ENCODE measurements around the gene ARHGAP21.
"Not testable (repeated sequence)": the region's sequence is repeated elsewhere in the genome, so short reads cannot be mapped to it uniquely, and the experiment has no call there.

The ARHGAP21 gene

DNA sequence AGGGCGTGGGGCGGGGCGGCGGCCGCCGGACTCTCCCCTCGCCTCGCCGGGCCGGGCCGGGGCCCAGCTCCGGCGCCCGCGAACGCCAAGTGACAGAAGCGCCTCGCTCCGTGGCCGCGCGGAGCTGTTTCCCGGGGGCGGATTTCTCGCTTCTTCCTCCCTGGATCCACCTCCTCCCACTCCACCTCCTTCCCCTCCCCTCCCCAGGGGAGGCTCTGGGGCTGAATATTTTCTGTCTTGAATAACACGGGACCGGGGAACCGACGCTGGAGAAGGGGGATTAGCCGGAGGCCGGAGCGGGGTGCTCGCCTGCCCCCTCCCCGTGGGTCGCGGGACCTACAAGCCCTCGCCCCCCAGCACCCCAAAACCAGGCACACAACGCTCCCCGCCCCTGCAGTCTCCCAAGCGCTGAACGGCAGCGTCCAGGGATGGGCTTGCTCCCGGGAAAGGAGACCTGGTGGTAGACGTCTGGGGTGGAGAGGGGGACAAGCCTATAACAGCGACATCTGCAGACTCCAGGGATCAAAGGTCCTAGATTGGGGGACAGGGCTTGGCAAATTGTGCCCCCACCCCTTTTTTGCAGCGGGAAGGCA lies at the start of gene ARHGAP21:
ARHGAP21 (minus strand) TSS at position 100 of the 593 bp plus-strand sequence. CDS start 1,988 bp downstream, outside the sequence.
- DNase-seq (ENCODE audit: low read depth in 3 of 3) = peak in 1 of 3 donors; percentile 19

DNA sequence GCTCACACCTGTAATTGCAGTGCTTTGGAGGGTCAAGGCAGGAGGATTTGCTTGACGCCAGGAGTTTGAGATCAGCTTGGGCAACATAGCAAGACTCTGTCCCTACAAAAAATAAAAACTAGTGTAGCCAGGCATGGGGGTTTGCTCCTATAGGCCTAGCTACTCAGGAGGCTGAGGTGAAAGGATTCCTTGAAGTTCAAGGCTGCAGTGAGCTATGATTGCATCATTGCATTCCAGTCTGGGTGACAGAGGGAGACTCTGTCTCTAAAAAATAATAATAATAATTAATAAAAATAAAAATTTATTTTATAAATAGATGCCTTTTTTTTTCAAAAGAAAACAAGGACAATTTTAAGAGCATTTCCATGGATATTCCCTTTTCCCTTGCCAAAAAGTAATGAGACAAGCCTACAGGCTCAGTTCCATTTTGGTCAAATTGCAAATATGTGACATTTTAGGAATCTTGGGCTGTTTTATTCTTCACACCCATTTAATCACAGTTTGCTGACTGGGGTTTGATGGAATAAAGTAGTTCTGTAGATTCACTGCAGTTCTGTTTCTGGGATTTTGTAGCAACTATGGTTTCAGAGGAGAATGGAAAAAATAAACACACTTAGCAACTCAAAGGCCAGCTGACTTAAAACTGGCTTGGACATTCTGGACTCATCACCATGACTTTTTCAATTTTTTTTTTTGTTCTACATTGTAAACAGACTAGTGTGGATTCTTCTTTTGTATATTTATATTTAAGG lies 48.4 kb upstream of the ARHGAP21 start:
- DNase-seq (ENCODE audit: low read depth in 3 of 3) = no peak

DNA sequence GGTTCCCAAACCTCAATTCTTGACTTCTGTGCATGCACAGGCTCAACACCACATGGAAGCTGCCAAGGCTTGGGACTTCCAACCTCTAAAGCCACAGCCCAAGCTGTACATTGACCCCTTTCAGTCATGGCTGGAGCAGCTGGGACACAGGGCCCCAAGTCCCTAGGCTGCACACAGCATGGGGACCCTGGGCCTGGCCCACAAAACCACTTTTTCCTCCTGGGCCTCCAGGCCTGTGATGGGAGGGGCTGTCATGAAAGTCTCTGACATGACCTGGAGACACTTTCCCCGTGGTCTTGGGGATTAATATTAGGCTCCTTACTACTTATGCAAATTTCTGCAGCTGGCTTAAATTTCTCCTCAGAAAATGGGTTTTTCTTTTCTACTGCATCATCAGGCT lies 41.3 kb upstream of the ARHGAP21 start:
- not testable (repeated sequence) for DNase-seq (ENCODE audit: low read depth in 3 of 3)

DNA sequence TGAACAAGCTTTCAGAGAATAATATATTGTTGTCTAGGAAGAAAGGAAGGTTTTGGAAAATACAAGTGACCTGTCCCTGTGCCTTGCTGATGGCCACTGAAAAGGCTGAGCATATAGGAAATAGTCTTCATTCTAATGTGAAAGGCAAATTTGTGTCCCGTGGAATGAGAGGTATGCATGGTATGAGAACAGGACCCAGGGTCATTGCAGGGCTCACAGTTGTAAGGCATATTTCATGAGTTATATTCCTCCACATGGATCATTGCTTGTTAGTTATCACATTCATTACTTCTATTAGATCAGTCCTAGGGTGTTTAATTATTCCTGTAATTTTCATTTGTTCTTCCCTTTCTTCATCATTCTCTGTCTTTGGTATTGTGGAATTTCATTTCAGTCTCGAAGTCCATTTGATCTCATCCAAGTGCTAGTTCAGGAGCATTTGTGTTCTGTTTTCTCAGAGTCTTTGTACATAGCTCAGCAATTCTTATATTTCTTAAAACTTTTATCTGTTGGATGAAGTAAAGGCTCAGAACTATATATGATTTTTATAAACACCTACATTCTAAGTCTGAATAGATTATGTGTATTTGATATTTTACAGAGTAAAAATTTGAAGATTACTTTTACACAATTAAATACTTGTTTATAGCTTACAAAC lies 39.4 kb upstream of the ARHGAP21 start:
- no peak for DNase-seq (ENCODE audit: low read depth in 3 of 3)

DNA sequence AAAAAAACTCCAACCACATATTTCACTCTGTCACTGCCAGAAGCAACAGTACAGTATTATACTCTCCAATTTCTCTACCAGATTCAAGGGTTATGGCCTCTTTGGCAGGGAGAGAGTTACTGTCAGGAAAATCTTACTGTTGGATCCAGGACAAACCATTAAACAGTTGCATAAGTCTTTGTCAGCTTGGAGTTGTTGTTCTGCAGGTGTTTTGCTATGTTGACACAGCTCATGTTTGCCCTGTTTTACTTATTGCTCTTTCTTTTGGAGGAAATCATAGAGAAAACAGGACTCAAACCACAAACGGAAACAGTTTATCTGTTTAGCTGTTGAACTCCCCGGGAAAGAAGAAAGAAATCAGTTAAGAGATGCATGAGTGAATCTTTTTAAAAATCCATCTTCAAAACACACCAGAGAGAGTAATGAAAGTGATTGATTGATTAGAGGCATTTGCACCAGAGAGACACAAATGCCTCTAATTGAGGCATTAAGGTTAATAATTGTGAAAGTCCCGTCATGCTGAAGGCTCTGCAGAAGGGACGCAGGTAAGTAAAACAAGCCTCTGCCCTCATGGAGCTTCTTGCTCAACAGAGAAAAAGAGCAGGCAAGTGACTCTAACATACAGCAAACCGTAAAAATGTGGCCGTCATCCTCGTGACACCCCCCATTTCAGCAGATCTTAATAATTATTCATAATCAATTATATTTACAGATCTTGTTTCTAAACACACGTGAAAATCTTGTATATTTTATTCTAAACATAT lies 38.7 kb upstream of the ARHGAP21 start:
- no peak for DNase-seq (ENCODE audit: low read depth in 3 of 3)

DNA sequence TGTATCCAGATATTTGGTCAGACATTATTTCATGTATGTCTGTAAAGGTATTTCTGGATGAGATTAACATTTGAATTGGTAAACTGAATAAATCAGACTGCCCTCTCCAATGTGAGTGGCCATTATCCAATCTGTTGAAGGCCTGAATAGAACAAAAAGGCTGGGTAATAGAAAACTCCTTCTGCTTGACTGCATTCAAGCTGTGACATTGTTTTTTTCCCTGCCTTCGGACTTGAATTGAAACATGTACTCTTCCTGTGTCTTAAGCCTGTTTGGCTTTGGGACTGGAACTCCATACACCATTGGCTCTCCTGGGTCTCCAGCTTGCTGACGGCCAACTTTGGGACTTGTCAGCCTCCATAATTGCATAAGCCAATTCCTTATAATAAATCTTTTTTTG lies 36.0 kb upstream of the ARHGAP21 start:
- no peak for DNase-seq (ENCODE audit: low read depth in 3 of 3)

DNA sequence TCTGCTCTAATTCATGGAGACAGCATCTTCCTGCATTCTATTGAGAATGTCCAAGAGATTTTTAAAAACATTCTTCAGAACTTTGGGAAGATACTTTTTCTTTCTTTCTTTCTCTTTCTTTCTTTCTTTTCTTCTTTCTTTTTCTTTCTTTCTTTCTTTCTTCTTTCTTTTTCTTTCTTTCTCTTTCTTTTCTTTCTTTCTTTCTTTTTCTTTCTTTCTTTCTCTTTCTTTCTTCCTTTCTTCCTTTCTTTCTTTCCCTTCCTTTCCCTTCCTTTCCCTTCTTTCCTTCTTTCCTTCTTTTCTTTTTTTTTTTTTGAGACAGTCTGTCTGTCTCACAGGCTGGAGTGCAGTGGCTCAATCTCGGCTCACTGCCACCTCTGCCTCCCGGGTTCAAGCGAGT lies 34.6 kb upstream of the ARHGAP21 start:
- not testable (repeated sequence) for DNase-seq (ENCODE audit: low read depth in 3 of 3)

DNA sequence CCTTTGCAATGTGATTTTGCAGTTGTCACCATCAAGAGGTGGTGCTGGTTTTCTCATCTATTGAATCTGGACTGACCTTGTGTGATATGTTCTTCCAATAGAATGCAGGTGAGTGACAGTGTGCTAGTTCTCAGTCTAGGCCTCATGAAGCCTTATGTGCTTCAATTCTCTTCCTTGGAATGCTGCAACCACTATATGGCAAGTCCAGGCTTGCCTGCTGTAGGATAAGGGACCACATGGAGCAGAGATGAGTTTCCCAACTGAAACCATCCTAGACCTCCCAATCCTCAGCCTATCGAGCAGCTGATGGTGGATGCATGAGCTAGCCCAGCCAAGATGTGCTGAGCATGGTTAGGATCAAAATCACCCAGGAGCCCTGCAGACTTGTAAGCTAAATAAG lies 32.6 kb upstream of the ARHGAP21 start:
- no peak for DNase-seq (ENCODE audit: low read depth in 3 of 3)

DNA sequence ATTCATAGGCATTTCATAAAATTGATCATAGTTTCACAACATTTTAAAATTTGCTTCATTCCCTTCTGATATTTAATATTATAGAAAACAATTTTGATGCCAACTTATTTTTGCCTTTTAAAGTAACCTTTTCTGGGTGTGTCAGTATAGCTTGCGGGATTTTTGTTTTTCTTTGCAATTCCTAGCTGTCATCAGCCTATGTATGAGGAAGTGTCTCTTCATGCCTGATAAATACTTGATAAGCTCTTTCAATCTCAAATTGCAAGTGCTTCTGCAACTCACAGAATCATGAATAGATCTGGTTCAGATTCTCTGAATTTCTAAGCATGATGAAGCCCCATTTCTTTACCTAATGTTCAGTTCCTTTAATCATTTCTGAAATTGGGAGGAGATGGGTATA lies 28.0 kb upstream of the ARHGAP21 start:
- no peak for DNase-seq (ENCODE audit: low read depth in 3 of 3)

DNA sequence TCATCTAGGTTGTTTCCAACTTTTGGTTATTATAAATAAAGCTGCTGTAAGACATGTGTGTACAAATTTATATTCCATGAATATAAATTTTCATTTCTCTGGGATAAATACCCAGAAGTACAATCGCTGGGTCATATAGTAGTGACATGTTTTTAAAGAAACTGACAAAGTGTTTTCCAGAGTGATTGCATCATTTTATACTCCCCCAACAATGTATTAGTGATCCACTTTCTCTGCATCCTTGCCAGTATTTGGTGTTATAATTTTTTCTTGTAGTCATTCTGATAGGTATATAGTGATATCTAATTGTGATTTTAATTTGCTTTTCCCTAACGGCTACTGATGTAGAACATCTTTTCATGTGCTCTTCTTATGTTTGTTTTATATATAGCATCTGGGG lies 27.0 kb upstream of the ARHGAP21 start:
- DNase-seq (ENCODE audit: low read depth in 3 of 3) = no peak

DNA sequence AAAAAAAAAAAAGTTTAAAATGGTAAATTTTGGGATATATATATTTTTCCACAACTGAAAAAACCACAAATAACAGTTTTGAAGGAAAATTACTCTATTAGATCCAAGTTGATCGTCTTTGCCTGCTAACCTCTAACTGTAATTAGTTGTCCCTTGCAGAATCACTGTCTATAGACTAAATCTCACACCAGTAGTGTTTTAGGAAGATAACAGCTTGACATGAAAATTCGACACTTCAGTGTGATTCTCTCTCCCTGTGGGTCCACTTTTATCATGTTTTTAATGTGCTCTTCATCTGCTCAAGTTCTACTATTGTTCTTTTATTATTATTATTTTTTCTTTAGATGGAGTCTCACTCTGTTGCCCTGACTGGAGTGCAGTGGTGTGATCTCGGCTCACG lies 24.5 kb upstream of the ARHGAP21 start:
- no peak for DNase-seq (ENCODE audit: low read depth in 3 of 3)

DNA sequence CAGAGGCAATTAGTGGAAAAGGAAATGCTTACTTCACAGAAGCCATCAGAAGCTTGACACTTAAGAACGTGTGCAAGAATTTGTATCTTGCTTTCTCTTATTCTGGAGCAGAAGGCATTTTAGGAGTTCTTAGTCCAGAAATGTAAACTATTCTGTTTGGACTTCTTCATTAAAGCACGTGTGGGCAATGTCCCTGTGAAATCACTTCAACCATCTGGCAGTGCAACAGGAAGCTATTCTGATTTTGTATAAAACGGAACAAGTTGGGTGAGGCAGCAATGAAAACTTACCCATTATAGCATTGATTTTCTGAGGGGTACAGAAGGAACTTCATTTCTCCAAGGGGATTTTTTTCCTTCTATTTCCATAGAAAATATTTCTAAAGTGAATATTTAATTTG lies 21.3 kb upstream of the ARHGAP21 start:
- DNase-seq (ENCODE audit: low read depth in 3 of 3) = no peak

DNA sequence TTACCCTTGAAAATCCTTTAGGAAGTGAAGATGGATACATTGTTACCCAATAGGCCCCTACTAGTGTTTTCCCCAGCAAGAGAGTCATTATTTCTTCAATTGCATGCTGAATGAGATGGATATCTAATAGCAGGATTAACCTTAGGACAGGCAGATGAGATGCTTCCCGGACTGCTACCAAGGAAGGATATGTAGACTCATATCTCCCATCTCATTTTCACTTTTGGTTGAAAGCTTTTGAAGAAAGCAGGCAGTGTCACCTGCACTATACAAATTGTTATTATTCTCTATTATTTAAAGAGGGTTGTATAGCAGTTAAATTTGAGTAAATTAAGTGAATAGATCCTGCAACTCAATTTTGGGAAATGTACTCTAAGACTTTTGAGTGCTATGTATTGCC lies 17.0 kb upstream of the ARHGAP21 start:
- no peak for DNase-seq (ENCODE audit: low read depth in 3 of 3)

DNA sequence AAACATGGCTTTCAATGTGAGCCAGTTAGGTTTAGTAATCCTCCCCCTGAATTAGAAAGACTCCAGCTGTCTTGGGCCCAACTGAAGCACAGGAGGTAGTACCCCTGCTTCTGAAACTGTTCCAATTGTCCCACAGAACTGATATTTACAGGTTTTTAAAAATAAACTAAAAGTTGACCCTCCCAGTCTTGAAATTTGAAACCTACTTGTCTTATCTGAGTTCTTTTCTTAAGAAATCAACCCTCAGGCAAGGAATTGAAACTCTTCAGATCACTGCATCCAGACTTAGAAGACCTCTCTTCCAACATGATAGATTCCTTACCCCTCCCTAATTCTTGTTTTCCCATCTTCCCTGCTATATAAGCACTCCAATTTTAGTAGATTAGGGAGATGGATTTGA lies 13.3 kb upstream of the ARHGAP21 start:
- no peak for DNase-seq (ENCODE audit: low read depth in 3 of 3)

DNA sequence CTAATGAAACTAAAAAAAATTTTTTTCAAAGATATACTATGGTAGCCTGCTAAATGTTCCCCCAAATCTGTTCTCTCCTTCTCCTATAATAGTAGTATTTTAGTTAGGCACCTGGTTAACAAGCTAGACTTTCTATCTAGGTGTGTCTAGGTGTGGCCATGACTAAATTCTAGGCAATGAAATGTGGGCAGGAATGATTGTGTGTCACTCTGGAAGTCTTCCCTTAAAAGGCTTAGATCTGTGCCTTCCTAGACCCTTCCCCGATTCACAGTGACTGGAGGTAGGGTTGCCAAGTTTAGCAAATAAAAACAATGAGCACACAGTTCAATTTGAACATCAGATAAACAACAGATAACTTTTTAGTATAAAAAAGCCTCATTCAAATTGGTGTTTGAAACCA lies 8.3 kb upstream of the ARHGAP21 start:
- no peak for DNase-seq (ENCODE audit: low read depth in 3 of 3)

DNA sequence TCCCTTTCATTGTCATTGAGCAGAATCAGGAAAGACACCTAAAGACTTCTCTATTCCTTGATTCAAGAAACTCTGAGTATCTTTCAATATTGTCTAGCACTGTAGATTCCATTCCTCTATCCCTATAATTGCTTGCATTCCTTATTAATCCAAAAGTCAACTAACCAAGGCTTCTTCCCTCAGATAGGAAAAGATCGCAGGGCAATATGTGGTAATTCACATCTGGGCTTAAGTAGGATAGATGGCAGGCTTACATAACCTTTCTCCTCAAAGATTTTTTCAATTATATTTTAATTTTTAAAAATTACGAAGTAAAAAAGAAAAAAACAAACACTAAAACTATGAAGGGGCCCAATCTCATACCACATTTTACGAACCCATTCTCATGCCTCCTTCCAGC lies 7.1 kb upstream of the ARHGAP21 start:
- DNase-seq (ENCODE audit: low read depth in 3 of 3) = no peak

DNA sequence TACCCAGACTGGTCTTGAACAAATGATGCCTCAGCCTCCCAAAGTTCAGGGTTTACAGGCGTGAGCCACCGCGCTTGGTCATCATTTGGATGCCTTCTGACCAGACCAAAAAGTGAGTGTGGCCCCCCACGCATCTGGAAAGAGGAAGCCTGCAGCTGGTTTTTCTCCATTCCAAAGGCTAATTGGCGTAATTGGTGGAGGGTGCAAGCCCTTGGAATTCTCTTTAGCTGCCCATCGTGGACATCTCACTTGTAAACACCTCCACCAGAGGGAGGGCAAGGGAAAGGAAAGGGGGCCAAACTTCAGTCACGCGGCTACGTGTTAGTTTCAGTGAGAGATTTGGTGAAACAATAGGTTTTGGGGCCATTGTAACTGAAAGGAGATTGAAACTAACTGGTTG lies 4.1 kb upstream of the ARHGAP21 start:
- DNase-seq (ENCODE audit: low read depth in 3 of 3) = no peak

DNA sequence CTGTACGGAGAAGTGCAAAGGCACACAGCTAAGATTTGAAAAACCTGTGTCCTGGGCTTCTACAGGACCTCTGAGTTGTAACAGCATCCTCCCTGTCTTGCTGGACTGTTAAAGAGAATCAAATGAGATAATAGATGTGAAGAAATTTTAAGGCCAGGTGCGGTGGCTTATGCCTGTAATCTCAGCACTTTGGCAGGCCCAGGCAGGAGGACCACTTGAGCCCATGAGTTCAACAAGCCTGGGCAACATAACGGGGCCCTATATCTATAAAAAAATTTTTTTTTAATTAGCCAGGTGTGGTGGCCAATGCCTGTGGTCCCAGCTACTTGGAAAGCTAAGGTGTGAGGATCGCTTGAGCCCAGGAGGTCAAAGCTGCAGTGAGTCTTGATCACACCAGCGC lies 2.9 kb upstream of the ARHGAP21 start:
- no peak for DNase-seq (ENCODE audit: low read depth in 3 of 3)

DNA sequence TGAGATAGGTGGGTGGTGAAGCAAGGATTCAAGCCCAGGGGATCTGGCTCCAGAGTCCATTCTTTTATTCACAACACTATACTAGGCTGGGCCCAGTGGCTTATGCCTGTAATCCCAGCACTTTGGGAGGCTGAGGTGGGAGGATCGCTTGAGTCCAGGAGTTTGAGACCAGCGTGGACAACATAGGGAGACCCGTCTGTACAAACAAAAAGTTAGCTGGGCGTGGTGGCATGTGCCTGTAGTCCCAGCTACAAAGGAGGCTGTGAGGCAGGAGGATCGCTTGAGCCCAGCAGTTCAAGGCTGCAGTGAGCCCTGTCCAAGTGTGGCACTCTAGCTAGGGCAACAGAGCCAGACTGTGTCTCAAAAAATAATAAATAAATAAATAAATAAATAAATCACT lies 2.3 kb upstream of the ARHGAP21 start:
- not testable (repeated sequence) for DNase-seq (ENCODE audit: low read depth in 3 of 3)

DNA sequence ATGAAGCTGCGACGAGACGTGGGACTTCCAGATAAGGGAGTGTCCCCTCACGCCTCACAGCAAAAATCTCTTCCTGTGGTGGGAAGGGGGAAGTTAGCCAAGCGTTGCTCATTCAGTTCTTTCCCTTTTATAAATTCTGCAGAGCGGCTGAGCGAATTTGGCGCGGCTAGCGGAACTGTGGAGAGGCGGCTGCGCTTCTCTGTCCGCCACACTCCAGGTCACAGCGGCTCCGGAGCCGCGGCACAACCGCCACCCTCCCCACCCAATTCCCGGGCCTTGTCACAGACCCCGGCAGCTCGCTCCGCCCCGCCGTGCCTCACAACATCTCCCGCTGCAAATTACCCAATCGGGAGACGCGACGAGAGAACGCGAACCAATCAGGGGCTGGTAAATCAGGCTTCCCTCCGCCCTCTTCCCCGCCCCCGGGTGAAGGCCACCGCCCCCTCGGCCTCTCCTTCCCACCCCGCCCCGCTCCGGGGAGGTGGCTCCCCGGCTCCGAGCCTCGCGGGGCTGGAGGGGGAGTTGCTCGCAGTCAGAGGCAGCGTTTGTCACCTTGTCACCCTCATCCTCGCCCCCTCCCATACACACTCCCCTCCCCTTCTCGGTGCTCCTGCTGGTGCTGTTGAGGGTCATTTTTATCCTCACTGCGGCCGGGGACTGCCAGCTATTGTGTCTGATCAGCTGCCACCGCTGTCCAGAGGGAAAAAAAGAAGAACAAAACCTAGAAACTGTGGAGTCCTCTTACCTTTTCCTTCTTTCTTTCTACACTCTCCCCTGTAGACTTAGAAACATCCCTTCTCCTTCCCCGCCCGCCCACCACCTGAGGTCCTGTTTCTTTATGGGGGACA lies 918 bp upstream of the ARHGAP21 start:
- DNase-seq (ENCODE audit: low read depth in 3 of 3) = peak; percentile 84 to 94 (median 91)

DNA sequence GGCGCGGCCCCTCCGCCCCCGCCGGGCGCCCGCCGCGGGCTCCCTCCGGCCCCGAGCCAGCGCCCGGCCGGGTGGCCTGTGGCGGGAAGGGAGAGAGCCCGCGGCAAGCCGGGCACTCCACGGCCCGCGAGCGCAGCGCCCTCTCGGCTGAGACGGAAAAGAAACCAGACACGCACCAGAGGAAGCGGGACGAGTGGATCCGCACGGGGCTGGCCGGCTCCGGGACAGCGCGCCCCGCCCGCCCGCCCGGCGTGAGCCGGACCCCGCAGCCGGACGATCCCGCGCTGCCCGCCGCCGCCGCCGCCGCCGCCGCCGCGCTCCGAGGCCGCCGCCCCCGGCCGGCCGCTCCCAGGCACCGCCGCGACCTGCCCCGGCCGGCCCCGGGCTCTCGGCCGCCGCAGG lies 300 bp downstream of the ARHGAP21 start:
- no peak for DNase-seq (ENCODE audit: low read depth in 3 of 3)

Data from stimulated activated CD4-positive, alpha-beta T cell treated with anti-CD3 and anti-CD28 coated beads, TNF-alpha, amount 100 ng/mL, for 48 hours (primary cell).